Neural progenitor cell (in vitro differentiated cells): ENCODE measurements around the gene TOGARAM2.

Experiments
- EZH2 ChIP-seq: fragments of 200-600 bp; sonication (generic); IDR thresholded peaks from 2 replicates; pipeline ENCODE4 v1.6.1; 2017; ENCODE audit warnings: antibody characterized with exemption, mild to moderate bottlenecking, moderate library complexity
- EZH2phosphoT487 ChIP-seq: fragments of 200-600 bp; sonication (generic); IDR thresholded peaks from 2 replicates; pipeline ENCODE4 v1.6.1; 2017; ENCODE audit warnings: antibody characterized with exemption
- TF ChIP-seq, protein P1 (sequence below): fragments of 200-600 bp; sonication (generic); IDR thresholded peaks from 2 replicates; pipeline ENCODE4 v1.5.1; 2017; ENCODE audit warnings: antibody characterized with exemption, mild to moderate bottlenecking

DNA sequence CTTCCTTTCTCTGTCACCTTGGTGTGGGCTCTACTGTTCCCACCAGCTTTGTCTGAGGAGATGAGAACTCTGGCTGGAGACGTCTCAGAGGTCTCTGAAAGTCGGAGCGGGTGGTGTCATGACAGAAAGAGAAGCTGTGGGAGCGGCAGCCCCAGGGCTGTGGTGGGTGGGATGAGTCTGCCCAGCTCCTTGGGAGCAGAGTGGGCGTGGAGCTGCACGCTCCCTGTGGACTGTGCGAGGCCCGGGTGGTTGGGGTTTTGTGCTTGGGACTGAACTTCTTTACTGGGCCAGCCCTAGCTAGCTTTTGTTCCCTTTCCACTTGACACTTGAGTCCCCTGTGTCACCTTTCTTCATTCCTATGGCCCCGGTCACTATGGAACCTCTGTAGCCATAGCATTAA lies 10.4 kb downstream of the TOGARAM2 start:
- TF ChIP-seq, protein P1, sequence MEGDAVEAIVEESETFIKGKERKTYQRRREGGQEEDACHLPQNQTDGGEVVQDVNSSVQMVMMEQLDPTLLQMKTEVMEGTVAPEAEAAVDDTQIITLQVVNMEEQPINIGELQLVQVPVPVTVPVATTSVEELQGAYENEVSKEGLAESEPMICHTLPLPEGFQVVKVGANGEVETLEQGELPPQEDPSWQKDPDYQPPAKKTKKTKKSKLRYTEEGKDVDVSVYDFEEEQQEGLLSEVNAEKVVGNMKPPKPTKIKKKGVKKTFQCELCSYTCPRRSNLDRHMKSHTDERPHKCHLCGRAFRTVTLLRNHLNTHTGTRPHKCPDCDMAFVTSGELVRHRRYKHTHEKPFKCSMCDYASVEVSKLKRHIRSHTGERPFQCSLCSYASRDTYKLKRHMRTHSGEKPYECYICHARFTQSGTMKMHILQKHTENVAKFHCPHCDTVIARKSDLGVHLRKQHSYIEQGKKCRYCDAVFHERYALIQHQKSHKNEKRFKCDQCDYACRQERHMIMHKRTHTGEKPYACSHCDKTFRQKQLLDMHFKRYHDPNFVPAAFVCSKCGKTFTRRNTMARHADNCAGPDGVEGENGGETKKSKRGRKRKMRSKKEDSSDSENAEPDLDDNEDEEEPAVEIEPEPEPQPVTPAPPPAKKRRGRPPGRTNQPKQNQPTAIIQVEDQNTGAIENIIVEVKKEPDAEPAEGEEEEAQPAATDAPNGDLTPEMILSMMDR, result no peak
- no peak for TF ChIP-seq EZH2
- TF ChIP-seq EZH2phosphoT487, result no peak
